HCEC 1CT (cell line): ENCODE measurements around the gene TMEM11.
"Not testable (repeated sequence)": the region's sequence is repeated elsewhere in the genome, so short reads cannot be mapped to it uniquely, and the experiment has no call there.

Experiments
- DNase-seq: peaks from one replicate; pipeline ENCODE4 v3.0.0-alpha.2; 2017

The TMEM11 gene

GRCh38 chr17:21210411-21211076 lies 3.4 kb downstream of the TMEM11 start:
- DNase-seq: no peak

GRCh38 chr17:21209511-21210175 lies 4.3 kb downstream of the TMEM11 start:
- no peak for DNase-seq

GRCh38 chr17:21208352-21208751 lies 5.6 kb downstream of the TMEM11 start:
- no peak for DNase-seq

DNA sequence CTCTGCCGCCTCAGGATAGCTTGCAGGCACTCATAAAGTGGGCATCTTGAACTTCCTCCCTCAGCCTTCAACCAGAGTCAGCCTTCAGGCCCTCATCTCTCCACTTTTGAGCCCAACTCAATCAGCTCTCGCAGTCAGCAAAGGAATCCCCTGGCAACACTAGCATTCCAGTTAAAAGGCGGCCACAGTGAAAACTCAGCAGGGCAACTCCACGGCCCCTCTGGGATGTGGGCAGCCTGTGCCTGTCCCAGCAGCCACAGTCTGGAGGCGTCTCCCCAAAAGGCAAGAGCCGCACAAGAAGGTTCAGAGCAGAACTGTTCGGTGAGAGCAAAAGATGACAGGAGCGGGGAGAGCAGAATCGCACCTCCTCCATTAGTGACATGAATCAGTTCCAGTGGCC lies 9.0 kb downstream of the TMEM11 start:
- DNase-seq: no peak

- DNase-seq: no peak
Observed at GRCh38 chr17:21202512-21202911, 11.4 kb downstream of the TMEM11 start.

DNA sequence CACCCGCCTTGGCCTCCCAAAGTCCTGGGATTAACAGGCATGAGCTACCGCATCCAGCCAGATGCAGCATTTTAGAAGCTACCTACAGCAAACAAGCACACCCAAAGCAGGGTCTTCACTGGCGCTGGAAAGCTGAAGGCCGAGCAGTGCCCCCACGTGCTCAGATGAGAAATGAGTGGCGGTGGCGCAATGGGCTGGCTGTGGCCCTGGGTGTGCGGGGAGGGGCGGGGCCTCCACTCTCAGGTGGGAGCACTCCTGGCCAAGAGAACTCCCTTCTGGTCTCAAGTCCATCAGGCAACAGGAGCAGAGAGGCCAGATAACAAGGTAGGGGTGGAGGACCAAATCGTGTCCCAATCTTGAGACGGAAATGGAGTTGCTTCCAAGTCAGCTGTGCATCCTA lies 12.1 kb downstream of the TMEM11 start:
- no peak for DNase-seq

- no peak for DNase-seq
Observed at GRCh38 chr17:21201298-21201595, 12.7 kb downstream of the TMEM11 start.

DNA sequence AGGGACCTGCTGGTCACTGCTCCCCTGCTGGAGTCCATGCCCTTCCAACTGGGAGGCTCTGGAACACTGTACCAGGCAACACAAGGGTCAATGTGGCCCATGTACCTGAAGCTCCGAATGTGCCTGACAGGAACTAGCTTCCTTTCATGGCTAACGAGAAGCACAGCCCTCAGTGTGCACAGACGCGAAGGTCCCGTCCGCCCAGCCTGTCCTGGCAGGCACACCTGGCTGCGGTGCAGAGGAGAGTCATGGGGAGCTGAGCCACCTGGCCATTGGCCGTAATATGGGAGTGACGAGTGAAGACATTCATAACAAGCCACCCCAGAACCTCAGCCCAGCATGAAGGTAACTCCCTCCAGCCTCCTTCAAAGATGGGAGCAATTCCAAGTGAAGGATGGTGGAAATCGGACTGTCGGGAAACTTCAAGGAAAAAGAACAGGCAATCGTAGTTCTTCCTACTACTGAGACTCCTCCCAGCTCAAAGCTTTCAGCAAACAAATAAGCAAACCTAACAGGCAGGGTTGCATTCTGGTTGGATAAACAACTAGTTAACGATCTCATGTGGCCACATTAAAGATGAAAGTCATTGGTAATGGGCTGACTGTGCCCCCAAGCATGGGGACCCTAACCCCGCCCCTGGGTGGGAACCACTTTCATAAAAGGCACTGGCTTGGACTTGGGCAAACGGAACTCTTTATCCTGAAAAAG lies 13.2 kb downstream of the TMEM11 start:
- DNase-seq: no peak

DNA sequence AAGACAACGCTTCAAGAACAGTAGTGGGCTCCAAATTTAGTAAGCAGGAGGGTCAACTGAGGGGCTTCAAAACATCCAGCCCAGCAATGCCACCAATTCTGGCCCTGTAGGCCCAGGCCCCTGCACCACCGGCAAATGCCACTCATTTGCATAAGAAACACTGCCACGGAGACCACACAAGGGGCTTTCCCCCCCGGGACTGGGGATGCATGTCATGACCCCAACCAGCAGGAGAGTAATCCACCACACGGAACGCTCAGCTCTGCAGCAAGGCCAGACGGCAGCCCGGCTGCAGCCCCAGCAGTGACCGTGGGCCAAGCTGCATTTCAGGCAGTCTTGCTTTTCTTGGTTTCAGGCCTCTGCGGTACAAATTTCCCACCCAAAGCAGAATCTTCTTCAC lies 14.1 kb downstream of the TMEM11 start:
- no peak for DNase-seq

GRCh38 chr17:21199311-21199710 lies 14.7 kb downstream of the TMEM11 start:
- no peak for DNase-seq

GRCh38 chr17:21198411-21198810 lies 15.6 kb downstream of the TMEM11 start:
- DNase-seq: no peak

DNA sequence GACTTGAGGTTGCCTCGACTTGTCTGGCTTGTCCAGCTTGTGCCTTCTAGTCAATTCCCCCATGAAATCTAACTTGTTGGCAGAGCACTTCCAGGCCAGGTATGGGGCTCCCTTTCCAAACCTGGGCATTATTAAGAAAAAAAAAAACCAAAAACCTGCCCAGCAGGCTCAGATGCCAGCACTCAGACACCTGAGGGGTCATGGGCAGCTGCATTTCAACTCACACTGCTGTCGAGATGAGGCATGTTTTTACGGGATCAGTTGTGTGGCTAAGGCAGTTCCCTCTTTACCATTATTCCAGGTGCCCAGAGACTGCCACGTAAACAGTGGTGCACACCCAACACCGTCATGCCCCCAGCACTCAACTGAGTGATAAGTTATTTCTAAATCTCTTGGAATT lies 17.8 kb downstream of the TMEM11 start:
- no peak for DNase-seq

- DNase-seq: no peak
Observed at GRCh38 chr17:21194703-21195102, 19.3 kb downstream of the TMEM11 start.

DNA sequence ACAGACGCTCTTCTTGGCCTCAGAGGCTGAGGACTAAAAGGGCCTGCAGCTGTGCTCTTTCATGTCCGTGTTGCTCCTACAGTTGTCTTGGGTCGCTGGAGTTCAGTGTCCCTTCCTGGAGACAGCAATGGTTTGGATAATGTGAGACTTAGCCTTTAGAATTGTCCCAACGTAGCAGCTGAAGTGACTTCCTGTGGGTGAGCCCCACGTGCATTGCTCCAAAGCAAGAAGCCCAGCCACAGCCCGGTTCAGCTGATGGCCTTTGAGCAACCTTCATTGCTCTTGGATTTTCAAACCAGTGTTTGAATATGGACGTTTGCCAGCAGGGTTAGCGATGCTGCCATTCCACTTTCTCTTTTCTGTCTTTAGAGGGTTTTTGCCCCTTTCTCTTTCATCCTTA lies 19.7 kb downstream of the TMEM11 start:
- no peak for DNase-seq

- no peak for DNase-seq
Observed at GRCh38 chr17:21193031-21193430, 20.9 kb downstream of the TMEM11 start.

GRCh38 chr17:21192414-21192813 lies 21.5 kb downstream of the TMEM11 start:
- DNase-seq: not testable (repeated sequence)

GRCh38 chr17:21191698-21192097 lies 22.3 kb downstream of the TMEM11 start:
- no peak for DNase-seq

- DNase-seq: no peak
Observed at GRCh38 chr17:21190078-21190477, 23.9 kb downstream of the TMEM11 start.

- no peak for DNase-seq
Observed at GRCh38 chr17:21189361-21189760, 24.6 kb downstream of the TMEM11 start.

DNA sequence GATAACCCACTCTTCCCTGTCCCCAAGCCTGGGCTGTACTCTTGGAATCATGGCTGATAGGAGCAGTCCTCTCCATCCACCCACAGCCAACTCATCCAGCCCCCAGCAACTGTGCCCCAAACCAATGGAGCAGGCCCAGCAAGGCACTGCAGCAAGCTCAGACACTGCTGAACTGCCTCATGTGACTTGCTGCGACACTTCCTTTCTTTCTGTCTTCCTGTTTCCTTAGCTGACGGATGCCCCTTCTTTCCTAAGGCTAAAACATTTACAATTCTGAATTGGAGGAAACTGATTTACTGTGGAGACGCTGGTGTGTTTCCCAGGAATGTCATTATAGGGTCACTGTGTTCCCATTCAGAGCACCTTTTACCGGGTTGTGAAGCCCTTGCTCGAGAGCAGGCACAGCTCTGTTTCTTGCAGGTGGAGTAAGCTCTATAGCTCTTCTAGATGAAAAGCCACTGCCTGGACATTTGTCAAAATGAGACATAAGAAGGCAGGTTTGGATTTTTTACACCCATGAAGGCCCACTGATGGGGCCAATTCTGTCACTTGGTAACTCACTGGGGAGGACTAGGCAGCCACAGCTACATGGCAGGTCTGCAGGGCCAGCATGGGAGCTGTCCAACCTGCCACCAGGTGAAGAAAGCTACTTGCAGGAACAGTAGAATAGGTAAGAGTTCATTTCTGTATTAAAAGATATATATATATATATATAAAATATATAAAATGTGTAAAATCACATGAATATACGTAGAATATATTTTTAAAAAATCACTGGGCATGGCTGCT lies 27.4 kb downstream of the TMEM11 start:
- no peak for DNase-seq

GRCh38 chr17:21185061-21185460 lies 28.9 kb downstream of the TMEM11 start:
- no peak for DNase-seq

GRCh38 chr17:21184570-21184969 lies 29.4 kb downstream of the TMEM11 start:
- no peak for DNase-seq

GRCh38 chr17:21183468-21183867 lies 30.5 kb downstream of the TMEM11 start:
- DNase-seq: no peak
